NCI-H1694 (cell line): ENCODE measurements around the gene SERPINA3.

Experiments used
- DNase-seq: peaks from one replicate; lab custom pipeline; 2025; lab: John Stamatoyannopoulos, UW

The SERPINA3 gene

GRCh38 chr14:94613720-94614644, 1.8 kb downstream of the SERPINA3 start:
- DNase-seq: no peak

GRCh38 chr14:94614802-94615201, 2.6 kb downstream of the SERPINA3 start:
- no peak for DNase-seq

GRCh38 chr14:94615254-94615653, 3.1 kb downstream of the SERPINA3 start:
- no peak for DNase-seq

- DNase-seq: no peak
Measured at GRCh38 chr14:94615823-94616570, 3.8 kb downstream of the SERPINA3 start.

- no peak for DNase-seq
Measured at GRCh38 chr14:94617366-94617941, 5.3 kb downstream of the SERPINA3 start.

GRCh38 chr14:94617988-94618822, 6.0 kb downstream of the SERPINA3 start:
- DNase-seq: no peak

- DNase-seq: no peak
Measured at GRCh38 chr14:94619297-94619696, 7.1 kb downstream of the SERPINA3 start.

- no peak for DNase-seq
Measured at GRCh38 chr14:94620597-94620996, 8.4 kb downstream of the SERPINA3 start.

- no peak for DNase-seq
Measured at GRCh38 chr14:94621358-94622134, 9.4 kb downstream of the SERPINA3 start.

- DNase-seq: no peak
Measured at GRCh38 chr14:94622653-94623421, 10.6 kb downstream of the SERPINA3 start.

GRCh38 chr14:94623422-94623809, 11.2 kb downstream of the SERPINA3 start:
- no peak for DNase-seq

- DNase-seq: no peak
Measured at GRCh38 chr14:94623856-94624499, 11.8 kb downstream of the SERPINA3 start.

GRCh38 chr14:94624537-94625352, 12.6 kb downstream of the SERPINA3 start:
- no peak for DNase-seq

GRCh38 chr14:94625353-94625635, 13.1 kb downstream of the SERPINA3 start:
- no peak for DNase-seq

- DNase-seq: no peak
Measured at GRCh38 chr14:94628578-94628977, 16.4 kb downstream of the SERPINA3 start.

GRCh38 chr14:94630396-94630795, 18.2 kb downstream of the SERPINA3 start:
- no peak for DNase-seq

GRCh38 chr14:94631050-94631449, 18.9 kb downstream of the SERPINA3 start:
- DNase-seq: no peak

- no peak for DNase-seq
Measured at GRCh38 chr14:94631536-94632304, 19.5 kb downstream of the SERPINA3 start.

GRCh38 chr14:94632305-94632590, 20.1 kb downstream of the SERPINA3 start:
- DNase-seq: no peak
